ENCODE data around the gene EVX2. TPM values are rescaled to one million over a fixed set of nuclear protein-coding genes. Genes with fewer than 3 reads are reported as not detected.

The EVX2 gene
- total and polyA plus RNA-seq, 2 of the 13 experiments (the other 11 are each of a cell fraction or from before 2014, with no cell fraction given) = not detected

DNA sequence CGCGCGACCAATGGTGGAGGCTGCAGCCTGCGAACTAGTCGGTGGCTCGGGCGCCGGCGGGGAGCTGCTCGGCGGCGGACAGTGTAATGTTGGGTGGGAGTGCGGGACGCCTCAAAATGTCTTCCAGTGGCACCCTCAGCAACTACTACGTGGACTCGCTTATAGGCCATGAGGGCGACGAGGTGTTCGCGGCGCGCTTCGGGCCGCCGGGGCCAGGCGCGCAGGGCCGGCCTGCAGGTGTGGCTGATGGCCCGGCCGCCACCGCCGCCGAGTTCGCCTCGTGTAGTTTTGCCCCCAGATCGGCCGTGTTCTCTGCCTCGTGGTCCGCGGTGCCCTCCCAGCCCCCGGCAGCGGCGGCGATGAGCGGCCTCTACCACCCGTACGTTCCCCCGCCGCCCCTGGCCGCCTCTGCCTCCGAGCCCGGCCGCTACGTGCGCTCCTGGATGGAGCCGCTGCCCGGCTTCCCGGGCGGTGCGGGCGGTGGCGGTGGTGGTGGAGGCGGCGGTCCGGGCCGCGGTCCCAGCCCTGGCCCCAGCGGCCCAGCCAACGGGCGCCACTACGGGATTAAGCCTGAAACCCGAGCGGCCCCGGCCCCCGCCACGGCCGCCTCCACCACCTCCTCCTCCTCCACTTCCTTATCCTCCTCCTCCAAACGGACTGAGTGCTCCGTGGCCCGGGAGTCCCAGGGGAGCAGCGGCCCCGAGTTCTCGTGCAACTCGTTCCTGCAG is 39.1 kb upstream of the EVX2 start, which contains the start of gene HOXD9 (continued):
- TF ChIP-seq ZFX (CRISPR knock-in tag; IDR thresholded peaks at IDR 0.05; ENCODE audit: low read depth) = no peak
- TF ChIP-seq ZKSCAN1 (IDR thresholded peaks at IDR 0.05; ENCODE audit: low read length) = no peak
- no peak for TF ChIP-seq ZFP36L2 (CRISPR knock-in tag; IDR thresholded peaks at IDR 0.05)
- TF ChIP-seq IKZF1 (IDR thresholded peaks at IDR 0.05) = no peak
- TF ChIP-seq NFIB (CRISPR knock-in tag; IDR thresholded peaks at IDR 0.05; ENCODE audit: borderline replicate concordance) = no peak

DNA sequence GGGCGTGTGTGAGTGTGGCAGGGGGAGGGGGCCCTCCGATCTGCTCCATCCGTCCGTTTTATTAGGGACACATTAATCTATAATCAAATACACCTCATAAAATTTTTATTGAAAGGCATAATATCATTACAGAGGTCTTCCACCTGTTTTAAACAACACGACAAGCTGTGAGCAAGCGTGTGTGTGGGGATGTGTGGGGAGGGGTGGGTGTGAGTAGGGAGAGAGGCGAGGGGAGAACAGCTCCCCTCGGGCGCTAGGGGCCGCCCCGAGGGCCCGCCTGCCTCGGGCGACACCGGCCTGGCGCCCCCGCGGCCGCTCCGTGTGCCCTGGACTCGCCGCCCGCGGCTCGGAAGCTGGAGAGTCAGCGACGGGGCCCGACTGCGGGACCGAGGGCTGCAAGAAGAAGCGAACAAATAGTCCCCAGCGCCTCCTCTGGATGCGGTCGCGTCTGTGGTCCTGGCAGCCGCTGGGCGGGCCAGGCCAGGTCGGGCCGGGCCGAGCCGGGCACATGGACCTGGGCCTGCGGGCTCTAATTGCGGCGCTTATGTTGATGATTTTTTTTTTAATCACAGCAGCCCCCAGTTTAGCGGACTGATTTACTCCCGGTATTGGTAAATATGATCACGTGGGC is 38.4 kb upstream of the EVX2 start:
- no peak for FAIRE-seq

More for the DNA sequence above, 38.4 kb upstream of the EVX2 start:
- no peak overlapping the region for H3K9ac ChIP-seq (ENCODE audit: insufficient read depth, low read depth, low read length)
- H3K4me2 ChIP-seq (ENCODE audit: low read depth, low read length) = no peak overlapping the region
- ChIA-PET CTCF (ENCODE audit: low intra/inter-chr PET ratio, low total read pairs) (no interaction called here), POLR2A (no interaction called here)
- no TSS peak for BruUV-seq (replicated peaks)
- DNase-seq (ENCODE audit: low spot score) = no peak
- H3K4me3 ChIP-seq (replicated peaks in 1 of 3; ENCODE audit: insufficient read depth in 1 of 3, low read depth in 2 of 3, low read length in 3 of 3) = no peak overlapping the region
- TF ChIP-seq NFIB (CRISPR knock-in tag; IDR thresholded peaks at IDR 0.05; ENCODE audit: borderline replicate concordance) (no peak), ZNF547 (CRISPR knock-in tag; IDR thresholded peaks at IDR 0.05) (no peak), MEIS1 (CRISPR knock-in tag; IDR thresholded peaks at IDR 0.05; ENCODE audit: borderline replicate concordance) (no peak), NAIF1 (CRISPR knock-in tag; IDR thresholded peaks at IDR 0.05; ENCODE audit: borderline replicate concordance) (no peak)
- no peak overlapping the region for H3K27ac ChIP-seq (ENCODE audit: extremely low read length, insufficient read depth, low read length)
- in situ Hi-C loops (cut with HindIII; ENCODE audit: extremely low pct_ligation_motif_present, low pct_unique_long_range_greater_than_20kb) = no loop called here
- no peaks in the 10 kb centered on the region for H3K79me2 ChIP-seq (ENCODE audit: insufficient read depth, low read length)
- H3K27me3 ChIP-seq (ENCODE audit: control insufficient read depth in 1 of 2, insufficient read depth in 2 of 2, low read length in 2 of 2) = peaks cover 24 to 92% of the 10 kb centered on the region in 2 experiments
- no peaks in the 10 kb centered on the region for H3K9me3 ChIP-seq (ENCODE audit: low read length)
- no peak overlapping the region for H2AFZ ChIP-seq (ENCODE audit: low read length)
- no peaks in the 10 kb centered on the region for H3K36me3 ChIP-seq (replicated peaks in 1 of 2; ENCODE audit: control insufficient read depth in 1 of 2, insufficient read depth in 2 of 2, low read length in 2 of 2)
- no peaks in the 10 kb centered on the region for H3K4me1 ChIP-seq (ENCODE audit: insufficient read depth, low read length)
- no peaks in the 10 kb centered on the region; the same call in 1 of the 2 replicates for H4K20me1 ChIP-seq (ENCODE audit: insufficient read depth, low read length)
- ATAC-seq = no peak
- WGBS (ENCODE audit: low lambda C conversion rate) = 70% methylated on average over 47 of the region's 47 CpGs
- intact Hi-C loops (cut with micrococcal nuclease; ENCODE audit: unreplicated experiment) = no loop called here

All from HepG2 (cell line).